ENCODE results near the gene PEX14.
"Not testable (repeated sequence)": the region's sequence is repeated elsewhere in the genome, so short reads cannot be mapped to it uniquely, and the experiment has no call there.

PEX14 gene

DNA sequence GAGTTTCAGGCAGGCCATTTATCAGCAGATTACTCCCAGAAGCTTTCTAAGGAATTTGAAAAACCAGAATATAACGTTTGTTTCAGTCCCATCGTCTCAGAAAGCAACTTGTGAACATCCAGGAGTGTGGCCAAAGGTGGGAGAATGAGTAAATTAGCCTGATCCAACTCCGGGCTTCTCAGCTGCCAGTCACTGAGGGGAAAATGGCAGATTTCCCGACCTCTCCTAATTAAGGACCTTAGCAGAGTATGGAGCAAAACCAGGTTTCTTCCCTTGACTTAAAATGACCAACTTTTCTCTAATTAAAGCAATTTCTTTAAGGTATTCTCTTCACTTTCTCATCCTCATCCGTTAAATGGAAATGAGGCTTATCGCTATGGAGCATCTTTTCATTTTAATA is 23.9 kb upstream of the PEX14 start:
- no peak for DNase-seq

DNA sequence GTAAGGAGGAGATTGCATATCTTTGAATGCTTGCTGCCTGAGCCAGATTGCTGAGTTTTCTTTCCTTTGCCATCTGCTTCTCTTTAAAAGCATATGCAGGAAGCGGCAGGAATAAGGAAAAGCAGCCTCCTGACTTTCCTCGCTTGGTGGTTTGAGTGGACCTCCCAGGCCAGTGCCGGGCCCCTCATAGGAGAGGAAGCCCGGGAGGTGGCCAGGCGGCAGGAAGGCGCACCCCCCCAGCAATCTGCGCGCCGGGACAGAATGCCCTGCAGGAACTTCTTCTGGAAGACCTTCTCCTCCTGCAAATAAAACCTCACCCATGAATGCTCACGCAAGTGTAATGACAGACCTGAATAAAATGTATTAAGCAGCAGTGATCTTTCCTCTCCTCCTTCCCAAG is 23.5 kb upstream of the PEX14 start:
- no peak for DNase-seq

DNA sequence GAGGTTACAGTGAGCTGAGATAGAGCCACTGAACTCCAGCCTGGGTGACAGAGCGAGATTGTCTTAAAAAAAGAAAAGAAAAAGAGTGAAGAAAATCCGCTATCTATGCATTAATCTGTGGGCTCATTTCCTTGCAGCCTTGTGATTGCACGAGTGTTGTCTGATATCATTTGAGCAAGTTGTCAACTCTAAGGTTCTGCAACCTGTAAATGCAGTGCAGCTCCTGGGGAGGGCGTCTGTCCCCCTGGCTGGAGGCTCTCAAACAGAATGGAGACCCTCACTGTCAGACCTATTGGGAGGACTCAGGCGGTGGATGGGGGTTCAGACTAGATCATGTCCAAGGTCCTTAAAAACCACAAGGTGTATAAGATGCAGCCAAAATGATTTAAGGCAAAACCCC is 18.7 kb upstream of the PEX14 start:
- no peak for DNase-seq

DNA sequence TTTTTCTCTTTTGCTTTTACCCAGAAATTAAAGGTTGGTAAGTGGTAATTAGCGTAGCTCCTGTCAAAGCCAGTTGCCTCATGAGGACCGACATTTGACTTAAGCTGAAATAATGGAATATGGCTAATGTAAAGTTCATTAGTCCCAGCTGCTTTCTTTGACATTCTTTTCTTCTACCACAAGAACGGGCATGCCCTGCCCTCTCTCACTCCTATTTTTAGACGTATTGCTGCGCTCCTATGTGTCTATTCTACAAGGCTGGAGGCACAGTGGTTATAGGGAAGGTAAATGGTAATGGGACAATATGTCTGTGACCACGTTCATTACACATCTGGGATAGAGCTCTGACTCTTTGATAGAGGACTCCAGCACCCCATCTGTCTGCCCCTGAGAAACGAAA is 18.1 kb upstream of the PEX14 start:
- DNase-seq = no peak

DNA sequence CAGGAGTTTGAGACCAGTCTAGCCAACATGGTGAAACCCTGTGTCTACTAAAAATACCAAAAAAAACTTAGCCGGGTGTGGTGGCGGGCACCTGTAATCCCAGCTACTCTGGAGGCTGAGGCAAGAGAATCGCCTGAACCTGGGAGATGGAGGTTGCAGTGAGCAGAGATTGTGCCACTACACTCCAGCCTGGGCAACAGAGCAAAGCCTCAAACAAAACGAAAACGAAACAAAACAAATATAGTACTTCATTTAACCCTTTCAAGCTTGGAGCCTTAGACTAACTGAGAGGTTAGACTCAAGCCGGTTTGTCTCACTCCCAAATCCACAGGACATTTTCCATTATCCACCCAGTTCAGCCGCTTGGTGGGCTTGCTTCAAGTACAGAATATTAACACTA is 17.3 kb upstream of the PEX14 start:
- not testable (repeated sequence) for DNase-seq

DNA sequence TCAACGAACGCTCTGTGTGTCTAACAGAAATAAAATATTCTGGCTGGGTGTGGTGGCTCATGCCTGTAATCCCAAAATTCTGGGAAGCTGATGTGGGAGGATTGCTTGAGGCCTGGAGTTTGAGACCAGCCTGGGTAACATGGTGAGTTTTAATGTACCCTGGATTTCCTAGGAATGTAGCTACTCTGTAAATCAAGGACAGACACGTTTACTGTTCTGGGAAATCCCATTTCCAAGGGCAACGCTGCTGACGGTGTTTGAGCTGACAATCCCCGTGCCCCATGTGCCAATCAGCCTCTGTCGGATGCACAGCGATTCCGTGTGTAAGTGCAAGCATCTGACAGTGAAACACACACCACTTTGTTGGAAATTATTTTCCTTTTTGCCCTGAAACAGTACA is 16.9 kb upstream of the PEX14 start:
- no peak for DNase-seq

DNA sequence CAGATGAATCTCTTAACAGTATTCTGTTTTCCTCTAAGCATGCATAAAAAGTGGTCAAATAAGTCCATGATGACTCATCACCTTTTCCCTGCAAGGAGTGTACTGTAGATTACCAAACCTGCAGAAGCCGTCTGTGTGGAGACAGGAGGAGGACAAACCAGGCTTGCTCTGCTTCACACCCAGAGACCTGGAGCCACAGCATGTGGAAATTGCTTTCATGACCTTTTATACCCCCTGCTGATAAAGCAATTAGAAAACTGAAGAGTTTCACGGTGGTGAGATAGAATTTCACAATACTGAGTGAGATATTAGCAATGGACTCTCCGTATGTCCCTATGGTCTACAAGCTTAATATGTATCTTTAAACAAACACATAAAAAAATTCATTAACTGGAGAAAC is 15.6 kb upstream of the PEX14 start:
- DNase-seq = no peak

DNA sequence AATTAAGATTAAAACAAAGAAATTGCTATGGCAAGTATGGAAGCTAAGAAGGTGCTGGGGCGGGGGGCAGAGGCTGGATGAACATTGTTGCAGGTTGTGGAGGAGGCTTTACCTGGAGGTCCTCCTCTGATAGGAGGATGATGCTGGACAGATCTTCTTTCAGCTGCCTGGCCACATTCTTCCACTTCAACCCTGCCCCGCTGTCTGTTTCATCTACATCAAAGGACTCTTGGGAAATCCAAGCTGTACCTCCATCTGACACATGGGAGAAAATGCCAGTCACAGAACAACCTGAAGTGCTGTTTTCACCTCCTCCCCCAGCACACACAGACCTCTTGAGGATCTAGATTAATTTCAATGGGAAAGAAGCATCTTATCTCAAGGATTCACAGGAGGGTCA is 7.7 kb upstream of the PEX14 start:
- DNase-seq = no peak

DNA sequence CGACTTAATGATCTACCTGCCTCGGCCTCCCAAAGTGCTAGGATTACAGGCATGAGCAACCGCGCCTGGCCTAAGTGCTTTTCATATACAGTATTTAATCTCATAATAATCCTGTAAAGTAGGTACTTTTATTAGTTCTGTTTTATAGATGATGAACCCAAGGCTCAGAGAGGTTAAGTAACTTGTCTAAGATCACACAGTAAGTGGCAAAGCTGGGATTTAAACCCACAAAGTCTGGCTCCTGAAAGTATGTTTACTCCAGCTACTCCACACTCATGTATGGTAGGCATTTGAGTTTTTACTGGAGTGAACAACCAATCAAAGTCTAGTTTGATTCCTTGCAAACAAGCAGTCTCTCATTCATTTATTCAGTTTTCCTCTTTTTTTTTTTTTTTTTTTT is 4.7 kb upstream of the PEX14 start:
- no peak for DNase-seq

DNA sequence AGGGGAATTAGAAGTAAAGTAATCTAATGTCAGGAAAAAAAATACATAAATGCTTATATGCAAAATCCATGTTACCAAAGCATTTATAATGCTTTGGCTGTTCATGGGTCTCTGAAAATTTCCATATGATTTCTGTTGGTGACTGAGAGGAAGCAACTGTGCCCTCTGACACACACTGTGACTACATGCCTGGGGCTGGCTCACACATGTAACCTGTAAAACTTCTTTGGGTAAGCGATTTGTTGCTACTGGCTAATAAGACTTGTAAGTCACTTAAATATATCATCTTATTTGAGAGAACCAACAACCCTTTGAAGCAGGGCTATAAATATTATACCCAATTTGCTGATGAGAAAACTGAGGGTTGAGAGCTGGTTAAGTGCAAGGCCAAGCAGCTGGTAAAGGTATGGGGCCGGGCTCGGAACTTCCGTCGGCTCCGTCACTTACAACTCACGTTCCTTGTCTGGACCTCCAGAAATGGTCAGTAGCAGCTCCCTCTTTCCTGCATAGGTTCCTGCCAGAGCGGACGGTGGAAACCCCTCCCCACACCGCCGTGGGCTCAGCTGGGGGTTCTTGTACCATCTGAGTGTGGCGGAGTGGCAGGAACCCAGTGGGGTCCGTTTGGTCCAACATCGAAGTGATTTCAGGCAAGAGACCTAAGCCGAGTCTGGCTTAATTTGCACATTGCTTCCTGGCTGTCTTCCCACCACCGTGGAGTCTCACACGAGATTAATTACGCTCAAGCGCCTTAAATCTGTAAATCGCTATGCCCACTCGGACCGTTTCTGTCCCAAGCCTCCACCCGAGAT is 3.1 kb upstream of the PEX14 start:
- DNase-seq = no peak

DNA sequence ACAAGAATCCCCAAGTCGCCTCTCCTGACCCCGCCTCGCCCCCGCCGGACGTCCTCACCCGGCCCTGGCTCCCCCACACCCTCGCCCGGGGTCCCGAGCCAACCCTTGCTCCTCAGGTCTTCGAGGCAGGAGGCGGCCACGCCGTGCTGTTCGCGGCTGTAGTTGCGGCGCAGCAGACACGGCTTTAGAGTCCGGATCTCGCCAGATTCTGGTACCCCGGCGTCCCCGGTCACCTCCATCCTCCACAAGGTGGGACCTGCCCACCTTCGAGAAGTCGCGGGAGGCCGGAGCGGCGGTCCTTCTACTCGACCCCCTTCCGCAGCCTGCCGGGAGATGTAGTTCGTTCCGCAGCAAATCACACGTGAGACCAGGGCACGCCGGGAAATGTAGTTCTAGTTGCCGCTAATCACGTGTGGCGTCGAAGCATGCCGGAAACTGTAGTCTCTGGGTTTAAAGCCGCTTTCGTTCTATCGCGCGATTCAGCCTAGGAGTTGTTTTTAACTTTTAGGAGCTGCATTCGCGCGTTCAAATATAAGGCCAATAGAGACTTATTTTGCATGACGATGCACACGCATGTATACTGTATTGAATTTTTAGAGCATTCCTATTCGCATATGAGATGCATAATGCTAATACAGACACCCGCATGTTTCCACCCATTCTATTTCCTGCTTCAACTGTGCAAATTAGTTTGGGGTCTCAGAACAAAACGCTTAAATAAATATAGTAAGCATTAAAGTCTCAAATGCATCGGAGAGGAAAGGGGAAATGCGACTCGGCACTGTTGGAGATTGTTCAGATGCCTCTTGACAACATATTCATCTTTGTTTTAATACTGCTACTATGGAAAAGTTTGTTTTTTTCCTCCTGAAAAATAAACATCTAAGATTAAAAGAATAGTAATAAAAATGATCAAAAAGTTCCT is 2.3 kb upstream of the PEX14 start, which contains the start of gene DFFA:
Gene DFFA, minus strand, starts transcription at position 310 of the 925 bp plus-strand sequence. Its CDS starts 71 bp downstream, at position 239.
- DNase-seq = peak; percentile 78

DNA sequence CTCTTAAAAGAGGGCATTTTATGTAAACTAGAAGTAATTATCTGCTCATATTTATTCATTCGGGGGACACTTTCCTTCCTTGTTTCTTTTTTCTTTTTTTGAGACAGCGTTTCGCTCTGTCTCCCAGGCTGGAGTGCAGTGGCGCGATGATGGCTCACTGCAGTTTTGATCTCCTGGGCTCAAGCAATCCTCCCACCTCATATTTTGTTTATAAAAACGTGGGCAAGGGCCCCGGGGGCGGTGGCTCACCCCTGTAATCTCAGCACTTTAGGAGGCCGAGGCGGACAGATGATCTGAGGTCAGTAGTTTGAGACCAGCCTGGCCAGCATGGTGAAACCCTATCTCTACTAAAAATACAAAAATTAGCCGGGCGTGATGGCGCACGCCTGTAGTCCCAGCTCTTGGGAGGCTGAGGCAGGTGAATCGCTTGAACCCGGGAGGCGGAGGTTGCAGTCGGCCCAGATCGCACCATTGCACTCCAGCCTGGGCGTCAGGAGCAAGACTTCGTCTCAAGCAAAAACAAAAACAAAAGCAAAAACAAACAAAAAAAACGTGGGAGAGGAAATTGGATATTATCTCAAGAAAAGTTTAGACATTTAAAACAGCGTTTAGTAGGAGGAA is 1.5 kb upstream of the PEX14 start:
- no peak for DNase-seq

DNA sequence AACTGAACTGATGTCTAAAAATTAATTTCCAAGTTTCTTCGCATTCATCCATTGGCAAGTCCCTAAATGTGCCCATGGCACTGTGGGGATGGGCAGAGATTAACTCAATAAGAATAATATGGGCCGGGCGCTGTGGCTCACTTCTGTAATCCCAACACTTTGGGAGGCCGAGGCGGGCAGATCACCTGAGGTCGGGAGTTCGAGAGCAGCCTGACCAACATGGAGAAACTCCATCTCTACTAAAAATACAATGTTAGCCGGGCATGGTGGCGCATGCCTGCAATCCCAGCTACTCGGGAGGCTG is 489 bp upstream of the PEX14 start:
- DNase-seq = not testable (repeated sequence)

DNA sequence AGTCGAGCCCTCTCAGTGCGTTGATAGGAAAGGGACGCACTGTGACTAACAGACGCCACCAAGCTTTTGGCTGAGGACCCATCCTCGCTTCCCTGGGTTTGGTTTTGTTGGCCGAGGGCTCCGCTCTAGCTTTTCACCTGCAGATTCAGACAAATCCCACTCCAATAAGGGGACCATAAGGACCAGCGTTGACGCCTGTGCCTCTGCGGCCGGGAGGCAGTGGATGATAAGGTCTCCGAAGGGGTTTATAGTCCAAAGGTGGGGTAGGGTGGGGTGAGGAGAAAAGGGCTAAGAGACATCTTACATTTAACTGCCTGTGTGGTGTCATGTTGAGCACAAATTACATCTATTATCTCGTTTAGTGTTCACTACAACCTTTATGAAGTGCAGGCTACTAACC is 760 bp downstream of the PEX14 start:
- no peak for DNase-seq

DNA sequence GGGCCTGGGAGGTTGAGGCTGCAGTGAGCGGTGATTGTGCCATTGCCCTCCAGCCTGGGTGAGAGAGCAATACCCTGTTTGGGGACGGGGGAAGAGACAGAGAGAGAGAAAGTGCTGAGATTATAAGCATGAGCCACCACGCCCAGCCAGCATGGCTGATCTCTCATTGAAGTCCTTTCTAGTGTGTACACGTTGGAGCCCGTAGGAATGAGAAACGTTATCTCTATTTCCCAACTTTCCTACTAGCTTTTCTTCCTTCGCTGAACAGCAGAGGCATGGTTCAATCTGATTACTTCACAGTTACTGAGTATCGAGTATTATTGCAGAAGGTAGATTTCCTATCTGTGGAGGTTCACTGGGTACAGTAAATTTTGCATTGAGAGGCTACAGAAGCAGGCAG is 4.5 kb downstream of the PEX14 start:
- DNase-seq = no peak

DNA sequence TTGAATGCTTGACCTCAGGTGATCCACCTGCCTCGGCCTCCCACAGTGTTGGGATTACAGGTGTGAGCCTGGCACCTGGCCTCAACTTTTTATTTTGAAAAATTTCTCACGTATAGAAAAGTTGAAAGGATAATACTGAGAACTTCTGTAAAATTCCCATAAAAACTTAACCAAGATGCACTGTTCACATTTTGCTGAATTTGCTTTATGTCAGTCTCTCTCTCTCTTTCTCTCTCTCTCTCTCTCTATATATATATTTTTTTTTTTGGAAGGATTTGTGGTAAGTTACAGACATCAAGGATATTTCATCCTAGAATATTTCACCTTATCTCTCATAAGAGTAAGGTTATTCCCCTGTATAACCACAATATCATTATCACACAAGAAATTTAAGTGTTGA is 5.9 kb downstream of the PEX14 start:
- no peak for DNase-seq

DNA sequence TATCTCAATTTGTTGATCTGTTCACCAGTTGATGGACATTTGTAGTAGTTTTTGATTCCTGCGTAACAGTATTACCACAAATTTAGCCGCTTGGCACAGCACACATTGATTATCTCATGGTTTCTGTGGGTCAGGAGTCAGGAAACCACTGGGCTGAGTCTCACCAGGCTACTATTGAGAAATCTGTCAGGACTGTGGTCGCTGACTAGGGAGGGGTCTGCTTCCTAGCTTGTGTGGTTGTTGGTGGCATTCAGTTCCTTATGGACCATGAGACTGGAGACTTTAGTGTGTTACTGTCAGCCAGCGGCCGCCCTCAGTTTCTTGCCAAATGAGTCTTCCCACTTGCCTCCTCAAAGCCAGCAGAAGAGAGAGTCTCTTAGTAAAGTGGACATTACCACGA is 9.8 kb downstream of the PEX14 start:
- DNase-seq = no peak

DNA sequence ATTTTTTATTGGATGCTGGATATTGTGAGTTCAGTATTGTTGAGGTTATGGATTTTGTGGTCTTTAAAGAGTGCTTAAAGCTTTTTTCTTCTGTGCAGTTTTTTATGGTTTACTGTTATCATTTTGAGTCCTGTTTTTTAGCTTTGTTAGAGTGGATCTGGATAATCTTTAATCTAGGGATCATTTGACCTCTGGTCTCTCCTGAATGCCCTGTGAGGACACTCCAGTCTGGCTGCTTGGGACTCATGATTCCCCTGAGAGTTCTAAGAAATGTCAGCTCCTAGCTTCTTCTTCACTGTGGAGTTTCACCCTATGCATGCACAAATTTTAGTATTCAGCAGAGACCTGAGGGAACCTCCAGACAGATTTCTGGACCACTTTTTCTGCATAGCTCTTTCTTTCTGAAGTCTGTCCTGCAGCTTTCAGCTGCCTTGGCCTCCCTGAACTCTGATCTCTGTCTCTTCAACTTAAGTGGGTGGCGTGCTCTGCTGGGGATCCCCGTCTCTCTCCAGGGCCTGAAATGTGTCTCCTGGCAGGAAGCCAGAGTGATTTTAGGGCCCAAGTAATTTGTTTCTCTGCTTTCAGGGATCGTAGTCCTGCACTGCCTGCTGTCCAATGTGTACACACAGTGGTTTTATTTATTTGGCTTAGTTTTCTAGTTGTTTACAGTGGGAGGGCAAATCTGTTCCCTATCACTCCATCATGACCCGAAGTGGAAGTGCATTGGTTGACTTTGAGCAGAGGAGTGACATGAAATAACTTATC is 14.7 kb downstream of the PEX14 start:
- no peak for DNase-seq

DNA sequence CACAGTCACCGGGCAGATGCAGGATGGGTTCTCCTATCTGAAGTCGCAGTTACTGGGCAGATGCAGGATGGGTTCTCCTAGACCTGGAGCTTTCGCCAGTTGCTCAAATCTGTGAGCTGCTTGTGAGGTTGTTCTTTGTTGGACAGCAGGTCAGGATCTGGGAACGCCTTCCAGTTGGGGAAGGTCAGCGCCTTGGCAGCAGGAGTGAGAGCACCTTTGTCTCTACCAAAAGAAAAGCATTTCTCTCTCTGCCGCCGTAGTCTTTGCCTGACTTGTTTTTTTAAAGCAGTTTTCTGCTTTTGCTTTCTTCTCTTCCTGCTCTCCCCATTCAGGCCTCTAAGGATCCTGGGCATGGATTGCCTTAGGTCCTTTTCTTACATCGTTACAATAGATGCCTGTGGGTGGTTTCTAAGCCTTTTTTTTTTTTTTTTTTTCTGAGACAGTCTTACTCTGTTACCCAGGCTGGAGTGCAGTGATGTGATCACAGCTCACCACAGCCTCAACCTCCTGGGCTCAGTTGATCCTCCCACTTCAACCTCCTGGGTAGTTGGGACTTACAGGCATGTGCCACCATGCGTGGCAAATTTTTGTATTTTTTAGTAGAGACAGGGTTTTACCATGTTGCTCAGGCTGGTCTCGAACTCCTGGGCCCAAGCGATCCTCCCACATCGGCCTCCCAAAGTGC is 15.7 kb downstream of the PEX14 start:
- DNase-seq = no peak

DNA sequence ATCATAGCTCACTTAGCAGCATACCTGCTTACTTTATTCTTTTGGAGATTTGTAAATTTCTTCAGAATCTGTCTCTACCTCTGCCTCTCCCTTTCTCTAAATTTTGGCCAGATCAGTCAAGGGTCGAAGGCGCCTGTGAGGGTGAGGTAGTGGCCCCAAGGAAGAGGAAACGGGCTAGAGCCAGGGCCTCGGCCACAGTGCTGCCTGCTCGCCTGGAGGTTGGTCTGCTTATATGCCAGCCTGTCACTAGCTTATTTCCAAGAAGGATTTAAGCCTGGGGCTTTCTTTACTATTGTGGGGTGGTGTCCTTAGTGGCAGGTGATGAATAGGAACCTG is 19.6 kb downstream of the PEX14 start:
- DNase-seq = no peak

DNA sequence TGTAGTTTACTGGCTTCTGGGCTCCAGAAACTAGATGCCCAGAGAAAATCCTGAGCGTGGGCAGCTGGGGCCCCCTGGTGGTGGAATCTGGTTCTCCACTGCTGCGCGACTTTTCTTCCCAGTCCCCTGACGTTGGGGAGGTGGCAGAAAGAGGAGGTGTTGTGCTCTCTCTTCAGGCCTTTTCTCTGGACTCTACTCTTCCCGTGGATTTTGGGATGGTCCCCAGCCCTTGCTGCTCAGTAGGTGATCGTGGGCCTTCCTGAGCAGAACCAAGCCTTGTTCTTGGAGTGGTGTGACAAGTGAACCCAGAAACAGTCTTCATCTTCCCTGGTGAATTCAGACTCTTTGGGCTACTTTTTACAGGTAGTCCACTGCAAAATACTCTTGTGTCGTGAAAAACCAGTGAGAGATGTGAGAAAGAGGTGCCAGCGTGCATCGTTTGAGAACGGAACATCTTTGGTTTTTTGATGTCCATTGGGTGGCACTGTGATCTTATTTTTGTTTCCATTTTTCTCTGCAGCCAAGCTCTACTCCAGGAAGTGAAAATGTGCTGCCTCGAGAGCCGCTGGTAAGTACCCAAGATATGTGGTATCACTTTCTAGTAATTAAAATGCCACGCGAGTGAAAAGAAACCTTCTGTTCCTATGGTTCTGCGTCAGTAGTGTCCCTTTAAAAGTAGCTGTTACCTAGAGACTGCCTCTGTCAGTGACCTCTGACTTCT is 20.2 kb downstream of the PEX14 start:
- DNase-seq = peak; percentile 38

DNA sequence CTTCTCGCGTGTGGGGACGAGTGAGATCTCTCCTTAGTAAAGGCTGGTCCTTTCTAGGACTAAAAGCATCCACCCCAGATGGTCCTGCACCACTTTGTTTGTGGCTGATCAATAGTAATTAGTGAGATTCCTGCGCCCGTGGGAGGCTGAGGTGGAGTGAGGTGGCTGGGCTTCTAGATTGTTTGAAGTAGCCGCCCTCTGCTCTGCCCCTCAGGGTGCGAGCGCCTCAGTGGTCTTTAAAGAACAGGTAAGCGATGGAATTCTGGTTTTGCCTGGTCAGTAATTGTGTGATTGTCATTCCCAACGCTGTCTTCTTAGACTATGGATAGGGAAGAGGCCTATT is 20.7 kb downstream of the PEX14 start:
- DNase-seq = no peak

Measured in GOT3 (cell line).